Stimulated activated CD4-positive, alpha-beta T cell treated with anti-CD3 and anti-CD28 coated beads, Interleukin-2, amount 100 ng/mL, for 48 hours (primary cell): Measurements from ENCODE around the gene SLC35F6.
A peak's percentile ranks its signal among the peaks of the same experiment; 100 is the strongest.

Experiments
- DNase-seq, 2 donors: peaks; one replicate each; pipeline ENCODE4 v3.0.0-alpha.2; 2020

Gene SLC35F6, protein sequence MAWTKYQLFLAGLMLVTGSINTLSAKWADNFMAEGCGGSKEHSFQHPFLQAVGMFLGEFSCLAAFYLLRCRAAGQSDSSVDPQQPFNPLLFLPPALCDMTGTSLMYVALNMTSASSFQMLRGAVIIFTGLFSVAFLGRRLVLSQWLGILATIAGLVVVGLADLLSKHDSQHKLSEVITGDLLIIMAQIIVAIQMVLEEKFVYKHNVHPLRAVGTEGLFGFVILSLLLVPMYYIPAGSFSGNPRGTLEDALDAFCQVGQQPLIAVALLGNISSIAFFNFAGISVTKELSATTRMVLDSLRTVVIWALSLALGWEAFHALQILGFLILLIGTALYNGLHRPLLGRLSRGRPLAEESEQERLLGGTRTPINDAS

DNA sequence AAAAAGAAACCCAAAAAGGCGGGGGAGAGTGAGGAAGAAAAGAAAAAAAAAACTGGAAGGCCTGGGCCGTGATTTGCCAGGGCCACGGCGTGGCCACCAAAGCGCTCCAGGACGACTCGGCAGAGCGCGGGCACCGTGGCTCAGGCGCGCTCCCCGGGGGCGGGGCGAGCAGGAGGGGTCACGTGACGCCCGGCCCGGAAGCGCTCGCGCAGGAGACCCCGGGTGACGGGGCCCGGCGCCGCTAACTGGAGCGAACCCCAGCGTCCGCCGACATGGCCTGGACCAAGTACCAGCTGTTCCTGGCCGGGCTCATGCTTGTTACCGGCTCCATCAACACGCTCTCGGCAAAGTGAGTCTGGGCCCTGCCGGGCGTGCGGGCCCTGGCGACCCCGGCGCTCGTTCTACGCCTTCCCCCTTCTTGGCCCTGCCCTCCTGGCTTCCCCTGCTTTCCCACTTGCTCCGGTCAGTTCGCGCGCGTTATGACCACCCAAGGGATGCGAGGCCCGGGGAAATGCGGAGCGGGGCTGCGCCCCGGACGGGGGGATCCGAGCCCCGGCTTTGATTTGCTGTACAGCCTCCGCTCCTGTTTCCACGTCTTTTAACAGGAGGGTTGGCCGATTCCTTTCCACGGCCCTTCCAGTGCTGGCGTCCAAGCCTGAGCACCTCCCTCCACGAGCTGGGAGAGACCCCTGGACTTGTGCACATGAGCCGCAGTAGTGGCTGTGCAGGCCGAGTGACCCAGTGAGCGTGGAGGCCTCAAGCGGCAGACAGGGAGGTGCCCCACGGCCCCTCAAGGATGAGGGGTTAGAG, at the start of gene SLC35F6:
TSS of gene SLC35F6 (plus strand) at position 207 of the 810 bp plus-strand sequence. CDS start at position 273, 66 bp downstream.
- peak; percentile 75 to 79 for DNase-seq

DNA sequence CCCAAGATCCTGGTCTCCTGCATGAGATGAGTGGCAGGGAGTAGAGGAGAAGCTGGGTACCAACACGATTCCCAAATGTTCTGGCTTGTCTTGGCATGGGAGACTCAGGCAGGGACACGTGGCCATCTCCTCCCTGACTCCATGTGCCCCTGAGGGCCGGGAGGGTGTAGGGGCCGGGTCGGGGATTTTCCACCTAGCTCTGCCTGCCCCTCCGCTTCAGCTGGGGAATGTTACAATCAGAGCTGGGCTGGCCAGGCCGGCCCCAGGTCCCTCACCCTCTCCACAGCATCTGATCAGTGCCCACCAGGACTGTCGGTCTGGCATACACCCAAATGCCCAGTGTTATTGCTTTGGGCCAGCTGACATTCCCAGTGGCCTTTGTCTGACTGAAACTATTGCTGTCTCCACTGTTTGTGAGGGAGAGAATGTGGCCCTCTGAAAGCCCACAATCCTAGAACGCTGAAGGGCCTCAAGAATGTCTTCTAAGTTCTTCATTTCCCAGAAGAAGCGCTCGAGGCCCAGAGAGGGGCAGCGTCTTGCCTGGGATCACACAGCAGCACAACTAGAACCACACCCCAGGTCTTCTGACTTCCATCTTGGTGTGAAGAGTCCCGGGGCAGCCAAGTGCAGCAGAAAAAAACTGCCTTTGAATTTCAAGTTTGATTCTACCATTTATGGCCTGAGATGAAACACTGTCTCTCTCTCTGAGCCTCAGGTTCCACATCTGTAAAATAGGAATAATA, 48.4 kb upstream of the SLC35F6 start:
- no peak for DNase-seq

DNA sequence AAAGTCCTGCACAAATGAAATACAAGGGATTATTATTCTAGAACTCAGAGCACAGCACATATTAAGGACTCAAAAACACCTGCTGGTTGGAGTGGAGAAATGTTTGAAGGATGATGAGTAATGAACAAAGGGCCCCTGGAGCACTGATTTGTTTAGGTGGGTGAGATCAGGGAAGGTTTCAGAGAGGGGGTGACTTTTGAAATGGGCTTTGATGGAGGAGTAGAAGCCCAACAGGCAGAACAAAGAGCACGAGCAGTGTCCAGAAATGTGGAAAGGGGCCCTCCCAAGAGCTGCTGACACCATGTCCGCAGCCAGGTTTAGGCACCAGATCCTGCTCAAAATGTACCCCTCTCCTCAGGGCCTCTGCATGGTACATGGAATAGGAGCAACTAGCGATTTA, 47.7 kb upstream of the SLC35F6 start:
- DNase-seq = no peak

DNA sequence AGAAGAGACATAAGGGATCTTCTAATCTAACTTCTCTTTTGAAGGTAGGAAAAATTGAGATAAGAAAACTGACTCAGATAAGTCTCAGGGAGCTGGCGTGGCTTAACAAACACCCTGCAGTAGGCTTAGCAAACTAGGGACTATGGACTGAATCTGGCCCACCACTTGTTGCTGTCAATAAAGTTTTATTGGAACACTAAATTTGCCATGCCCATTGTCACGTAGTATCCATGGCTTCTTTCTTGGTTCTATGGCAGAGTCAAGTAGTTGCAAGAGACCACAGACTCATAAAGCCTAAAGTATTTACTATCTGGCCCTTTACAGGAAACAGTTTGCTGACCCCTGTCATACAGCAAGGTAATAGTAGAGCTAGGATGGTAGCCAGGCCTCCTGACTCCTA, 47.3 kb upstream of the SLC35F6 start:
- DNase-seq = no peak

DNA sequence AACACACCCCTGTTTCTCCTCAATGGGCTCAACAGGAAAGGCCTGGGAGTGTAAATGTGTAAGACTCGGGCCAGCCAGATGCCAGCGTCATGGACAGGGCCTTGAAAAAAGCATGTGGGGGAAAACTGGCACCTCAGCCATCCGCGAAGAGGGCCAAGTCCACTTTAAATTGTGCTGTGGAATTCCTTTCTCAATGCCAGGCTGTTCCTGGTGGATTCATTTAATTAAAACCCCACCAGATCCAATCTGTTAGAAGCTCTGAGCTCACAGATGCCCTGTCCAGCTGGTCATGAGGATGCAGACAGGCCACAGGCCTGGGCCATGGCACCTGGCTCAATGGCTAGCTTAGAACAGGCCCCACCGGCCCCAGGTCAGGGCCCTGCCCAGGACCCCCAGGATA, 46.7 kb upstream of the SLC35F6 start:
- DNase-seq = no peak

DNA sequence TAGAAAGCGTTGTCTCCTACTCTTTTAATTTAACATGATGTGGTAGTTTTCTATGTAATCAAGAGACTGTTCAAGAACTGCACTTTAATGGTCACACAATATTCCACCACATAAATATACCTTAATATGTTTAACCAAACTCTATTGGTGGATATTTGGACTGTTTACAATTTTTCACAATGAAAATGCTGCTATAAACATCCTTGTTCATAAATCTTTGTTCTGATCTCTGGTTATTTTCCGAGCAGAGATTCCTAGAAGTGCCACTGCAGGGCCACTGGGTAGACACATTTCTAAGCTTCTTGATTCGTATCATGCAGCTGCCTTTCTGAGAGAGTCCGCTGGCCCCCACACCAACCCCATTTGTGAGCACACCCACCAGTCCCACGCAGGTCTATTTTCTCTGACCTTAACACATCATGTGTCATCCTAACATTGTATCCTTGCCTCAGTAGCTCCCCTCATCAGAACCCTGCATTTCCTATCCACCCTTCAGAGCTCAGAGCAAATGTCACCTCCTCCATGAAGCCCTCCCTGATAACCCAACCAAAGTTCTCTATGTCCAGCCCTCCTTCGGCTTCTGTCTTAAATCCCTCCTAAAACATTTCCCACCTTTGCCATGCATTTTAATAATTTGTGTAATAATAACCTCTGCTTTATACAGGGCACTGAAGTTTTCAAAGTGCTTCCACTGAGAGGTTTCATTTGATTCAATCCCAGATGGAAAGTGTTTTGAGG, 45.0 kb upstream of the SLC35F6 start:
- no peak for DNase-seq

DNA sequence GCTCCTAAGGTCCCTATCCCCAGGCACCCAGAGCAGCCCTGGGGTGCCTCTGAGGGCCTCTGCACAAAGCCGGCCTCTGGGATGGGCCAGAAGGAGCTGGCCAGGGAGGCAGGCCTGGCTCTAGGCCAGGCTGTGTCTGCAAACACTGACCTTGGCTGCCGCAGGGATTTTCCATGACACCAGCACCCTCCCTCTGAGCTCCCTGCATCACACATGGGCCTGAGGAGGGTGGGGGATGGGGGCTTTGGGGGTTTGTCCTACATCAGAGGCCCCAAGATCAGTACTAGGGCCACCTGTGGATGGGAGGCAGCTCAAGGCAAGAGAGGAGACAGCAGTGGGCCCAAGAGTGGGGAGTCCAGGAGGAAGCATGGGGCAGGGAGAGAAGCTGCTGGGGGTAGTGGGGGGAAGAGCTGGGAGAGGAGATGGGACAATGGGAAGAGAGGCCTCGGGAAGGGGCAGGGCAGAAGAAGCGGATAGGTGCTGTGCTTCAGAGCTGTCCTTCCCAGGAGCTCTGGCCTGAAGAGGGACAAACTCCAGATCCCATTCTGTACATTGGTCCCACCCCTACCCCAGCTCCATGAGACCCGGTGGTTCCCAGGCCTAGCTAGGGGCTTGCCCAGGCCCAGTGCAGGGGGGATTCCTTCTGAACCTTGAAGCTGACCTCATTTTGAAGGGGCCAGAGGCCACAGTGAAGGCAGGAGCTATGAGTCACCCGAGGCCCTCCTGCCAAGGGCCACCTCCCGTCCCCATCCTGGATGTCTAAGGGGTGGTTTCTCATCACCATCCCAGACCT, 43.6 kb upstream of the SLC35F6 start:
- no peak for DNase-seq

DNA sequence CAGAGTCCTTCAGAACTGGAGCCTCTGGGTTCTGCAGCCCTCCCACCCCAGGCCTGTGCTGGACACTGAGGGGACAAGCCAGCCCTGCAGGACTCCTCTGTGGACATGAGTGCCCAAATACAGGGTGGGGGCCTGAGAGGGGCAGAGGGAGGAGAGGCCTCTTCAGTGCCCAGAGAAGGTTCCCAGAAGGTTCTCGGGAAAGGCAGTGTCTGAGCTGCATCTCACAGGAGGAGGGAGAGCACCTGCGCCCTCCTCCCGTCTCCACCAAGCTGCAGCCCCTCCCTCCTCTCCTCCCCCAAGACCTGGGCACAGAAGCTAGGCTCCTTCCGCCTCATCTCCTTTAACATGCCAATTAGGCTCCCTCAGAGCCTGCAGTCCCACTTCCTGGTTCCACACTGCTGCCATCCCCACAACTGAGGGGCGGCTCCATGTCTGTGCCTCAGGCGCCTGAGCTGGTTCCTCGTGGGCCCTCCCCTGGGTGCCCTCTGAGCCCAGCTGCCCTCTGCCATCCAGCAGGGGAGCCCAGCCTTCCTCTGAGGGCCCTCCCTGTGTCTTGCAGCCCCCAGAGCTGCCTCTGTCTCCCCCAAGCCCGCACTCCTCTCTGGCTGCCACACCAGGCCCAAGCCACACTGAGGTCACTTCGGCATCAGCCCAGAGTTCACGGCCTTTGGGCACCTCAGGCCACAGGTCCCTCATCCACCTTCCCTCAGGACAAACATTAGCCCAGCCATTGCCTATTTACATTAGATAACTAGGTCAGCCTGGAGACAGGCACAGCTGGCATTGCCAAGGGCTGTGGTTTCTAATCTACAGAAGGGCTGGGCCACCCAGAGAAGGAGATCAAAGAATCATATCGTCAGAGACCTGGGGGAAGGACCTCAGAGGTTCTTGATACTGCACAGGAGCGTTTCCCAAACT, 42.7 kb upstream of the SLC35F6 start:
- no peak for DNase-seq

DNA sequence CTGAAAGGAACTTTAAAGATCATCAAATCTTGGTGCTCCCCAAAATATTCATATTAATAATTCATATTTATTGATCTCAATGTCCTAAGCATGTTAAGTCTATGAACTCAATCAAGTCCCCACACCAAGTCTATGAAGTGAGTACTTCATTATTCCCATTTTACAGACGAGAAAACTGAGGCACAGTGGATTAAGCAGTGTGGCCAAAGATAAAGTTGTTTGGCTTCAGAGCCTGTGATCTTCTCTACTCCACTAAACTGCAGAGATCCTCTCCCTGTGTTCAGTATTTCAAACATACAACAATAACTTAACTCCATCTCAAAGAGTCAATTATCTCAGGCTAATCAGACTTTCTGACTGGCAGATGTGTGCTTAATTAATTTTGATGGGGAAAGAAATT, 41.8 kb upstream of the SLC35F6 start:
- no peak for DNase-seq

DNA sequence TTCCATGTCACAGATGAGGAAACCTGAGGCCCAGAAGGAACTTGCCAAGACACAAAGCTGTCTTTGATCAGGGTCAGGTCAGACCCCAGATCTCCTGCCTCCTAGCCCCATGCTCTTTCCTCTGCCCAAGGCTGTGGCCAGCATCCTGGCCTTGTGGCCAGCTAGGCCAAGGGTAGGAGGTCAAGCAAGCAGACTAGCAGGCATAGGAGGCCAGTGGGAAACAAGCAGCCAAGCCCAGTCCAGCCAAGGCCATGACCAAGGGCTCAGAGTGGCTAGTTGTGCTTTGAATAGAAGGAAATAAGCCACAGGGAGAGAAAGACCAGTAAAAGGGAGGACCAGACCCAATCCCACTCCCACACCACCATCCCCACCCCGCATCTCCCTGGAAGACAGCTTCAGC, 41.2 kb upstream of the SLC35F6 start:
- no peak for DNase-seq

DNA sequence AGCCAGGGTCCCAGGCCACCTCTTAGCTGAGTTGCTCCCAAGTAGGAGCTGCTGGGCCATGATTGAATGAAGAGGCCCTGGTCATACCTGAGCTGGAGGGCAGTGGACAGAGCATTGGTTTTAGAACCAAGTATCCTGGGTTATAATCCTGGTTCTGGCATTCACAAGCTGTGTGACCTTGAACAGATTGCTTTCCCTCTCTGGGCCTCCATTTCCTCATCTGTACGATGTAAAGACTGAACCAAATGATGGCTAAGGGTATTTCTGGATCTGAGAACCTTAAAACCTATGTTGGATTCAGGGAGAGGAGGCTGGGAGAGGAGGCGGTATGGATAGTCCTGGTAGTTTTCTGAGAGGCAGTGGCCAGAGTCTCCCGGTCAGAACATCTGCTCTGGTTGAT, 40.6 kb upstream of the SLC35F6 start:
- DNase-seq = no peak

DNA sequence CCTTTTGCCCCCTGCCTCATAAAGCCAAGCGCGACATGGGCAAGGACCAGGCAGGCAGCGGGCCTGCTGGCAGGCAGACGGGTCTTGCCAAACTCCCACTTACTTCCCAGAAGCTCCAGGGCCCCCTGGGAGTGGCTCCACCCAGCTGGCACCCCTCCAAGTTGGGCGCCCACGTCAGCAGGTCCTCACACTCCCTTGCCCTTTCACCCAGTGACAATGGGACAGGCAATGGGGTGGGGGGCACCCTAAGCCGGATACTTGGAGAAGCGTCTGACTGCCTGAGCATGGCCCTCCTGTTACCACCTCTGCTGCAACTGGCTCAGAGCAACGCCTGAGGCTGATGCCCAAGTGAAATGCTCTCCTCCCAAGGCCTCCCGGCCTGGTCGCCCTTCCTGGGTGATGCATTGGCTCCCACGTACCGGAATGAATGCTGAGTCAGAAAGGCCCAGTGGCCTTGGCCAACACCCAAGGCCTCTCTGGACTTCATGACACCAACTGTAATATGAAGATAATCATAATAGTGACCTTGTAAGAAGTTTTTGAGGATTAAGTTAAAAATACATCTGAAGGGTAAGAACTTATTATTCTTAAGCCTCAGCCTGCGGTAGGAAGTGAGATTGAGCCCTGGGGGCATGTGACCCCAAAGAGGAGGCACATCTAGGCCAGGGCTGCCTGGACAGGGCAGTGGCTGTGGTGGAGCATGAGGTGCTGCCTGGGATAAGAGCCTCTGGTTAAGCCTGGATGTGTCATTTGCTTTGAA, 39.9 kb upstream of the SLC35F6 start:
- no peak for DNase-seq

DNA sequence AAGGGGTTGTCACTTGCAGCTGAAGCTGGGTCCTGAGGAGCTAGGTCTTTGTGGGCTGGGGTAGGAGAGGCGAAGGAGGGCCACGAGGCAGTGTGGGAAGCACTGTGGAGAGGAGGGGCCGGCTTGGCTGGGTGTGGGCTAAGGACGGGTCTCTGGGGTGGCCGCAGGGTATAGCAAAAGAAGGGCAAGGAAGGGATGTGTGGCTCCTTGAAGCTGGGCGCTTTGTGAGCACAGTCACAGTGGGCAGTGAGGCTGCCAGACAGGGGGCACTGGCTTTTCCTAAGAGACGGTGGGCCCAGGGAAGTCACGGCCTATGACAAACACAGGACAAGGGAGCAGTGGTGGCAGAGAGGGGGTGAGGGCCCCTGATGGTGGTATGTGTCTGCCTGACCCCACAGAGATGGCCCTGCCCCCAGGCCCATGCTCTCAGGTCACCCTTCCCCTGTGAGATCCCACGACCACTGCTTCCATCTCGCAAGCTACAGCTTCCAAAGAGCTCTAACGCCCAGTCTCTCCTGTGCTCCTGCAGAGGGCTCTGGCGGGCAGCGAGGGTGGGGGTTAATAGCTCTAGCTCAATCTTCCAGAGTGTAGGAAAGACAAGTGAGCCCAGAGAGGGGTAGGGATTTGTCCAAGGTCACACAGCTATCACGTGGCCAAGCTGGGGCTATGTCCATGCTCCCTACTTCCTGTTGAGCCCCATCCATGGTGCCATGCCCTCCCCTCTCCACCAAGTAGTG, 39.1 kb upstream of the SLC35F6 start:
- DNase-seq = no peak

DNA sequence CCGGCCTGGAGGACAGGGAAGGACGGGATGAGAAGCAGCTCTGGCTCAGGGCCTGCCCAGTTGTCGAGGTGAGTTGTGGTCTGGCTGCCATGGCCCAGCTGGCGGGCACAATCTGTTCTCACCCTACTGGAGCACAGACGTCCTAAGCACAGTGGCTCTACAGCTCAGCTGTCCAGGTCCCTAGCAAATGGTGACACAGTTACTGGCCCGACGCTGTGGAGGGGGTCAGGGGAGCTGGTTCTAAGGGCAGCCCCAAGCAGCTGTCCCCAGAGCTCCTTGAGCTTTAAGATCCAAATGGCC, 38.6 kb upstream of the SLC35F6 start:
- DNase-seq = no peak

DNA sequence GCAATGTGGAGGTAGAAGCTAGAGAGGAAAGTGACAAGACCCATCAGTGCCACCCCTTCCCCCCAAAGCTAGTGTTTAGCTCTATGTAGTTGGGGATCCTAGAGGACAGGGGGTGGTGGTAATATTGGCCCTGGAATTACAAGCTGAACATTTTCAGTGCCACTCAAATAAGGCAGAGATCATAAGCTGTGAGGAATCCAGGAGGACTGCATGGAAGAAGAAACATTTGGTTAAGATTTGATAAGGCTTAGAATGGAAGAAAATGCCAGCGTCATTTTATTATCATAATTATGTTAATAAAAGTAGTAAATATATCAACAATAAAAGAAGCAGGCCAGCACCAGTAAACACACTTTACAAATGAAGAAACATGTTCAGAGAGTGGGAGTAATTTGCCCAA, 37.9 kb upstream of the SLC35F6 start:
- no peak for DNase-seq

DNA sequence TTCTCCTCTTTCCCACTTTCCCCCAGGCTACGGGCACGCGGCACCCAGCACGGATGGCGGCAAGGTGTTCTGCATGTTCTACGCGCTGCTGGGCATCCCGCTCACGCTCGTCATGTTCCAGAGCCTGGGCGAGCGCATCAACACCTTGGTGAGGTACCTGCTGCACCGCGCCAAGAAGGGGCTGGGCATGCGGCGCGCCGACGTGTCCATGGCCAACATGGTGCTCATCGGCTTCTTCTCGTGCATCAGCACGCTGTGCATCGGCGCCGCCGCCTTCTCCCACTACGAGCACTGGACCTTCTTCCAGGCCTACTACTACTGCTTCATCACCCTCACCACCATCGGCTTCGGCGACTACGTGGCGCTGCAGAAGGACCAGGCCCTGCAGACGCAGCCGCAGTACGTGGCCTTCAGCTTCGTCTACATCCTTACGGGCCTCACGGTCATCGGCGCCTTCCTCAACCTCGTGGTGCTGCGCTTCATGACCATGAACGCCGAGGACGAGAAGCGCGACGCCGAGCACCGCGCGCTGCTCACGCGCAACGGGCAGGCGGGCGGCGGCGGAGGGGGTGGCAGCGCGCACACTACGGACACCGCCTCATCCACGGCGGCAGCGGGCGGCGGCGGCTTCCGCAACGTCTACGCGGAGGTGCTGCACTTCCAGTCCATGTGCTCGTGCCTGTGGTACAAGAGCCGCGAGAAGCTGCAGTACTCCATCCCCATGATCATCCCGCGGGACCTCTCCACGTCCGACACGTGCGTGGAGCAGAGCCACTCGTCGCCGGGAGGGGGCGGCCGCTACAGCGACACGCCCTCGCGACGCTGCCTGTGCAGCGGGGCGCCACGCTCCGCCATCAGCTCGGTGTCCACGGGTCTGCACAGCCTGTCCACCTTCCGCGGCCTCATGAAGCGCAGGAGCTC, 36.2 kb upstream of the SLC35F6 start:
- peak; percentile 7 for DNase-seq

DNA sequence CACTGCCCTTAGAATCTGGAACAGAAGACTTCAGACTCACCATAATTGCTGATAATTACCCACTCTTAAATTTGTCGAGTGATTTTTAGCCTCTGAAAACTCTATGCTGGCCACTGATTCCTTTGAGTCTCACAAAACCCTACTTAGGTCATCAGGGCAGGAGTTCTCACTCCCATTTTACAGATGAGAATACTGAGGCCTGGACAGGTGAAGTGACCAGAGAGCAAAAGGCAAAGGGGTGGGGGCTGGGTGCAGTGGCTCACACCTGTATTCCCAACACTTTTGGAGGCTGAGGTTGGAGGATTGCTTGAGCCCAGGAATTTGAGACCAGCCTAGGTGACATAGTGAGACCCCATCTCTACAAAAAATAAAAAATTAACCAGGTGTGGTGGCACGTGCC, 34.8 kb upstream of the SLC35F6 start:
- DNase-seq = no peak

DNA sequence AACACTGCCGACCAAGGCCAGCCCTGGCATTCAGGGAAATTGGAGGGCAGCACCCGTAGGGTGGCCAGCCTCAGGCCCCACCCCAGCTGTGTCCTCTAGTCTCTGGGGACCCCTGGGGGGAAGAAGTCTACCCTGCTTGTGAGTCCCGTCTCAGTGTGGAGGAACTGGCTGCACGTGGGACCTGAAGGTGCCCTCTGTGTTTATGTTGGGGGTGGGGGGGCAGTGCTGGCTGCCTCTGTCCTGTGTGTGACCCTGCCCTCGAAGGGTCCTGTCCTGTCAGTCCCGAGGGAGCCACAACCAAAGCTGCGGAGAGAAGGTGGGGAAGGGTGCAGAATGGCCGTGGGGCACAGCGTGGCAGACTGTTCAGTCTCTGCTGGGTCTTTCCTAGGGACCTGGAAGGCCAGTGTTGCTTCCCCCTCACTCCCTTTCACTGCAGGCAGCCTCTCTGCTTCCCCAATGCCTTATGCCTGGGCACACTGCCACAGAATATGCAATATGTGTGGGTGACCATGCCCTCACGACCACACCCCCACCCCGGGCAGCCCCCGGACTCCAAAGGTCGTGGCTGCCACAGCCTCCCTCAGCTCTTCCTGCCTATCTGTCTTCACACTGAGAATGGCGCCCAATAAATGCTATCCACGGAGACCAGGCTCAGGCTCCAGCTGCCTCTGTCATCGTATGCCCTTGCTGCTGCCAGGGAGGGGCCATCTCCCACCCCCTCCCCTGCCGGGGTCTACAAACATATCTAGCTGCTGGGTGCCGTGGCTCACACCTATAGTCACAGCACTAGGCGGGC, 33.3 kb upstream of the SLC35F6 start:
- no peak for DNase-seq
